DOHH2 (cell line): Measurements from ENCODE around the gene C16orf89.
"Not testable (repeated sequence)": the region's sequence is repeated elsewhere in the genome, so short reads cannot be mapped to it uniquely, and the experiment has no call there.

Experiments
- H3F3A ChIP-seq: fragments of 200-600 bp; sonication (generic), shearing (Covaris generic); 2 replicates; pipeline ENCODE4 v1.6.0; 2016; ENCODE audit warnings: antibody characterized with exemption, mild to moderate bottlenecking; ENCODE audit not compliant: control insufficient read depth, insufficient read depth
- H3K27ac ChIP-seq: fragments of 200-600 bp; sonication (generic); 2 replicates; pipeline ENCODE4 v1.5.1; 2014; ENCODE audit warnings: low read depth, mild to moderate bottlenecking, low read length, moderate library complexity
- H3K27me3 ChIP-seq: fragments of 200-600 bp; sonication (generic); 2 replicates; pipeline ENCODE4 v1.6.1; 2014; ENCODE audit warnings: mild to moderate bottlenecking, low read length, mixed read lengths; ENCODE audit not compliant: control insufficient read depth
- H3K36me3 ChIP-seq: fragments of 200-600 bp; sonication (generic); 2 replicates; pipeline ENCODE4 v1.6.1; 2014; ENCODE audit warnings: mild to moderate bottlenecking, low read length, moderate library complexity, mixed read lengths; ENCODE audit not compliant: control insufficient read depth
- H3K4me1 ChIP-seq: fragments of 200-600 bp; sonication (generic); 2 replicates; pipeline ENCODE4 v1.6.1; 2014; ENCODE audit warnings: mild to moderate bottlenecking, low read length, mixed read lengths; ENCODE audit not compliant: control insufficient read depth
- H3K4me2 ChIP-seq: fragments of 200-600 bp; sonication (generic); 2 replicates; pipeline ENCODE4 v1.6.0; 2014; ENCODE audit warnings: mild to moderate bottlenecking, low read length, moderate library complexity
- H3K4me3 ChIP-seq: fragments of 200-600 bp; sonication (generic); 2 replicates; pipeline ENCODE4 v1.5.1; 2014; ENCODE audit warnings: mild to moderate bottlenecking, low read length, mixed read lengths
- H3K79me2 ChIP-seq: fragments of 200-600 bp; sonication (generic); 2 replicates; pipeline ENCODE4 v1.6.1; 2014; ENCODE audit warnings: mild to moderate bottlenecking, low read length, mixed read lengths; ENCODE audit not compliant: control insufficient read depth
- H3K9me2 ChIP-seq: fragments of 200-600 bp; sonication (generic); replicated peaks from 2 replicates; pipeline ENCODE4 v1.6.1; 2014; ENCODE audit warnings: mild to moderate bottlenecking, low read length, mixed read lengths; ENCODE audit not compliant: control insufficient read depth
- H3K9me3 ChIP-seq: fragments of 200-600 bp; sonication (generic); 2 replicates; pipeline ENCODE4 v1.6.1; 2014; ENCODE audit warnings: antibody characterized with exemption, low read length, mixed read lengths; ENCODE audit not compliant: control insufficient read depth, insufficient read depth
- H4K20me1 ChIP-seq: fragments of 200-600 bp; sonication (generic); 2 replicates; pipeline ENCODE4 v1.6.0; 2014; ENCODE audit warnings: low read depth, mild to moderate bottlenecking, antibody characterized with exemption, low read length, moderate library complexity; ENCODE audit not compliant: control insufficient read depth, insufficient read depth
- CTCF ChIP-seq: fragments of 200-600 bp; sonication (generic); IDR thresholded peaks from one replicate; pipeline ENCODE4 v1.5.1; 2014; ENCODE audit warnings: antibody characterized with exemption, mild to moderate bottlenecking, low read depth, low read length; ENCODE audit not compliant: poor library complexity, severe bottlenecking
- EZH2phosphoT487 ChIP-seq: fragments of 200-600 bp; sonication (generic); IDR thresholded peaks from 2 replicates; pipeline ENCODE4 v1.6.1; 2017; ENCODE audit warnings: borderline replicate concordance, mild to moderate bottlenecking, antibody characterized with exemption, low read length, moderate library complexity, mixed read lengths

The C16orf89 gene

GRCh38 chr16:5083646-5084045 is 17.9 kb upstream of the C16orf89 start:
- H3K9me3 ChIP-seq, H3K4me1 ChIP-seq, H3K9me2 ChIP-seq, H4K20me1 ChIP-seq, H3K4me2 ChIP-seq, H3K4me3 ChIP-seq, H3K36me3 ChIP-seq, H3K27me3 ChIP-seq, H3K79me2 ChIP-seq, H3K27ac ChIP-seq, H3F3A ChIP-seq: not testable (repeated sequence)

DNA sequence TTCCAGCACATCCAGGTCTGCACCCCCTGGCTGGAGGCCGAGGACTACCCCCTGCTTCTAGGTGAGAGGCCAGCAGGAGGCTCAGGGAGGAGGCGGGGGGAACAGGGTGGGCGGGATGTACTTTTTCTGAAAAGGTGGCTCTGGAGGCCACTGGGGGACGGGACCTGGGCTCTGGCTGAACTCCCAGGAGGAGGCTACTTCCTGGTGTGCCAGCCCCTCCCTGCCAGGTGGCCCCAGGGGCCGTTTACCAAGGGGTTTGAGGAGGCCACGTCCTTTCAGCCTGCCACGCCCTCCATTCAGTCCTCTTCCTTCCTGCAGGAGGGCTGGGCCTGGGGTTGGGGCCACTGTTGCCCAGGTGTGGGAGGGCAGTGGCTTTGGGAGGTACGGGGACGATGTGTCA is 15.2 kb upstream of the C16orf89 start:
- H3K27ac ChIP-seq, H3K79me2 ChIP-seq, H3K9me3 ChIP-seq, H3K4me1 ChIP-seq, H3K27me3 ChIP-seq, H3K4me3 ChIP-seq, H4K20me1 ChIP-seq, H3K4me2 ChIP-seq, H3K9me2 ChIP-seq, H3F3A ChIP-seq: not testable (repeated sequence)
- peaks cover 14% of the 10 kb centered on the region for H3K36me3 ChIP-seq

DNA sequence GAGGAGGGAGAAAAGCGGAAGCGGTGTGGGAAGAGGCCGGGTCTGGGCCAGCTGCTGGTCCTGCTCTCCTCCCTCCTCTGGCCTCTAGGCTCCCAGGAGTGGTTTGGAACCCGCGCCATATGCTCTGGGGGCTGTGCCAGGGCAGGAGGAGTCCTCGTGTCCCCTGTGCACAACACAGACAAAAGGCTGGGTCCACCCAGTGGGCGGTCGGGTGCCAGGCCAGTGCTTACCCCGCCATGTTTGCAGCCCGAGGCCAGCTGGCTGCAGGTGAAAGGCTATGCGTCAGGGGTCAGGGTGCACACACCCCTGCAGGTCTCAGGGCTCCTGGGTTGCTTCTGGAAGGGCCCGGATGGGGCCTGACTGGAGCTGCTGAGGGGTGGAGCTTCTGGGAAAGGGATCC is 14.7 kb upstream of the C16orf89 start:
- not testable (repeated sequence) for H3K79me2 ChIP-seq, H3K4me1 ChIP-seq, H3F3A ChIP-seq, H3K4me3 ChIP-seq, H3K4me2 ChIP-seq, H3K27me3 ChIP-seq, H3K9me2 ChIP-seq, H3K9me3 ChIP-seq, H3K27ac ChIP-seq, H4K20me1 ChIP-seq
- peaks cover 17% of the 10 kb centered on the region for H3K36me3 ChIP-seq

- no peak for TF ChIP-seq EZH2phosphoT487
- no peak for TF ChIP-seq CTCF
- no peaks in the 10 kb centered on the region for H3K9me2 ChIP-seq
- H3K36me3 ChIP-seq, result peaks cover 21% of the 10 kb centered on the region
- H3K9me3 ChIP-seq, result no peaks in the 10 kb centered on the region
- H4K20me1 ChIP-seq, result no peaks in the 10 kb centered on the region
- H3K27me3 ChIP-seq, result no peaks in the 10 kb centered on the region
- H3K79me2 ChIP-seq, result peaks cover 17% of the 10 kb centered on the region
- H3F3A ChIP-seq, result no peaks in the 10 kb centered on the region
- H3K4me2 ChIP-seq, result no peak overlapping the region
- H3K4me1 ChIP-seq, result no peaks in the 10 kb centered on the region
- H3K27ac ChIP-seq, result no peak overlapping the region
- no peak overlapping the region for H3K4me3 ChIP-seq
Measured at GRCh38 chr16:5078626-5079025, 12.9 kb upstream of the C16orf89 start.

DNA sequence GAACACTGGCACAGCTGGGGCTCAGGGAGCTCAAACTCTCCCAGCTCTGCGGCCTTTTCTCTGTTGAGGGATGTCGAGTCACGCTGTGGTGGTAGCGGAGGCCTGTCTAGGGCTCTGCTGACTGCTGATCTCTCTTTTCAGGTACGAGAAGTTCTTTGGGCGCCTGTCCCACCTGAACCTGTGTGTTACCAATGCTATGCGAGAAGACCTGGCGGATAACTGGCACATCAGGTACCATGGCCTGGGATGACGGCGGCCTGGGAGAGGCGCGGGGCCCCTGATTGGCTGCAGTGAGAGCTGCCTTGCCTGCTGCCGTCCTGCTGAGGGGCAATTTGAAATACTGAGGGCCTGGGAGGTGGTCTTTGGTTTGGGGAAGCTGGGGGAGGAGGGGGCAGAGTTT is 11.5 kb upstream of the C16orf89 start:
- H3K79me2 ChIP-seq, result peaks cover 30% of the 10 kb centered on the region
- H3K4me3 ChIP-seq, result no peak overlapping the region
- H3K4me1 ChIP-seq, result peaks cover 11% of the 10 kb centered on the region
- H3K9me3 ChIP-seq, result no peaks in the 10 kb centered on the region
- H3F3A ChIP-seq, result no peaks in the 10 kb centered on the region
- peaks cover 29% of the 10 kb centered on the region for H3K36me3 ChIP-seq
- H3K4me2 ChIP-seq, result no peak overlapping the region
- H4K20me1 ChIP-seq, result no peaks in the 10 kb centered on the region
- no peaks in the 10 kb centered on the region for H3K27me3 ChIP-seq
- no peak overlapping the region for H3K27ac ChIP-seq
- no peak for TF ChIP-seq EZH2phosphoT487
- TF ChIP-seq CTCF, result no peak
- no peaks in the 10 kb centered on the region for H3K9me2 ChIP-seq
